Measurements from ENCODE around the gene IGSF21. TPM values are rescaled to one million over a fixed set of nuclear protein-coding genes. Genes with fewer than 3 reads are reported as not detected.

IGSF21 gene
- polyA plus RNA-seq, 1 of the 3 experiments (the other 2 are of a cell fraction), result not detected

DNA sequence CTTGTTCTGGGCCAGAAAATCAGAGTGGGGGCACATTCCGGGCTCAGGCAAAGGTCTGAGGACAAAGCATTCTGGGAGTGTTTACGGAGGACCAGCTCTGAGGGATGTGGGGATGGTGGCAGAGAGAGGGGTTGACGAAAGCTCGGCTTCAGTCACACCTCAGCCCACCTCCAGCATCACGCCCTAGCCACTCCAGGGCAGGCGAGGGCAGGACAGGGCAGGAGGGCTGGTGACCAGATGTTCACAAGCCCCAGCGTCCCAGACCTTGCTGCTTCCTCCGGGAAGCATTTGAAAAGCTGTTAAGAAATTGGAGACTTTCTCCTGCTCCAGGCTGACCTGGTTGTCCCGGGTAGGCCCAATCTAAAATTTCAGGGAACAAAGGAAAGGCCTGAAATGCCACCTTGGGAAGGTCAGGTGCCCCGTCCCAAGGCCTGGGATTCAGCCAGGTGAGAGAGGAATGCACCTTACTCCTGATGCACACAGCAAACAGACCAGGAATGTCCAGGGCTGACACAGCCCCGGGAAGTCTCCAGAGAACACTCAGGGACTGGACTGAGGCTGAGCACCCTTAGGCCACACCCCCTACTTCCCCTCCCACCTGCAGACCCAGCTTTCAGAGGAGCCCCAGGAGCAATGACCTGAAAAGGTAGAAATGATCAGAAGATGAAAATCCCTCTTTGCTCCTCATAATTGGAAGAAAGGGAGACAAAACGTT is 301.2 kb downstream of the IGSF21 start:
- H3F3A ChIP-seq (replicated peaks; ENCODE audit: insufficient read depth), result no peaks in the 10 kb centered on the region
- WGBS (ENCODE audit: low lambda C conversion rate), result 12% methylated on average over 10 of the region's 12 CpGs
- H4K20me1 ChIP-seq (ENCODE audit: insufficient read depth), result no peaks in the 10 kb centered on the region
- no peaks in the 10 kb centered on the region; a peak in 1 of 4 replicates for H3K4me1 ChIP-seq (ENCODE audit: control insufficient read depth in 1 of 2, insufficient read depth in 2 of 2, low read depth in 1 of 2, low read length in 1 of 2)
- H3K27ac ChIP-seq (ENCODE audit: low read depth in 2 of 2, low read length in 1 of 2), result no peak overlapping the region
- no peaks in the 10 kb centered on the region for H3K9me3 ChIP-seq
- ChIA-PET POLR2A (no interaction called here), CTCF (interaction anchor here (0.8 to 1.7 kb wide), 3 partner anchors 9 to 167 kb away, joined by 3 to 4 read pairs (median 3); no protein-coding TSS in a partner anchor)
- DNase-seq, result no peak
- H3K9me2 ChIP-seq, result no peaks in the 10 kb centered on the region
- no peaks in the 10 kb centered on the region for H3K27me3 ChIP-seq (ENCODE audit: insufficient read depth)
- no peaks in the 10 kb centered on the region for H3K79me2 ChIP-seq (ENCODE audit: insufficient read depth)
- H3K9ac ChIP-seq, result no peak overlapping the region
- H3K4me3 ChIP-seq (ENCODE audit: low read depth in 2 of 2, low read length in 1 of 2), result no peak overlapping the region
- no peak overlapping the region for H2AFZ ChIP-seq (ENCODE audit: low read depth)
- TF ChIP-seq GABPA (IDR thresholded peaks at IDR 0.05; ENCODE audit: low read depth), result no peak
- TF ChIP-seq SMC3 (IDR thresholded peaks at IDR 0.05; ENCODE audit: low read depth, low read length), result no peak
- TF ChIP-seq NRF1 (IDR thresholded peaks at IDR 0.05; ENCODE audit: low read depth, low read length), result no peak
- no peak for TF ChIP-seq JUND (IDR thresholded peaks at IDR 0.05)
- H3K36me3 ChIP-seq (replicated peaks in 1 of 2; ENCODE audit: control insufficient read depth in 1 of 2, insufficient read depth in 2 of 2, low read length in 1 of 2), result no peaks in the 10 kb centered on the region
- no peak overlapping the region for H3K4me2 ChIP-seq

DNA sequence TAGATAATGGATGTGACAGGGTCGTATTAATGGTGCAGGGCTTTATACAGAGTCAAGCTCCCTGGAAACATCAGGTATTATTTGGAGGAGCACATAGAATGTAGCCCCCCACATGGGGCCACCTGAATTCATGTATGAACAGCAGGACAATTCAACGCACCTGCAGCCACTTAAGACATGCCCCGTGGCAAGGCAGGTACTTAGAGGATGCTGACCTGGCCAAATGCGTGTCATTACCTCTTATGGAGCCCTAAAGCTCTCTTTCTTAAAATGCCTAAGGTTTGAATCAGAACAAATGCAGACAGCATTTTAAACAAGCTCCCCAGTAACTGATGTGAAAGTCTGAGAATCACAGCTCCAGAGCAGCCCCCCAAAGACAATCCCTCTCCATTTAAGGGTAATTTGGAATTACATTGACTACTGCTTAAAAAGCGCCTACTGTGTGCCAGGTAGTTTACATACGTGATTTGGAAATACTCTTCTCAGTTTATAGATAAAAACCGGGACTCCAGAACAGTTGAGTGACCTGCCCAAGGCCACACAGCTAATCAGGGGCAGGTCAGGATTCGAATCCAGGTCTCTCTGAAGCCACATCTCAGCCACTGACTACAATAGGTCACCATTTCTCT is 302.1 kb downstream of the IGSF21 start:
- no peaks in the 10 kb centered on the region for H3K9me3 ChIP-seq
- CTCF ChIA-PET, result interaction anchor here (0.9 kb wide), 1 partner anchor 166 kb away, joined by 3 read pairs; no protein-coding TSS in a partner anchor
- H3K4me3 ChIP-seq (ENCODE audit: low read depth in 2 of 2, low read length in 1 of 2), result no peak overlapping the region
- DNase-seq, result no peak
- WGBS (ENCODE audit: low lambda C conversion rate), result 20% methylated on average over 8 of the region's 8 CpGs
- H3K79me2 ChIP-seq (ENCODE audit: insufficient read depth), result no peaks in the 10 kb centered on the region
- H3F3A ChIP-seq (replicated peaks; ENCODE audit: insufficient read depth), result no peaks in the 10 kb centered on the region
- H4K20me1 ChIP-seq (ENCODE audit: insufficient read depth), result no peaks in the 10 kb centered on the region
- H3K4me2 ChIP-seq, result no peak overlapping the region
- TF ChIP-seq RCOR1 (IDR thresholded peaks at IDR 0.05; ENCODE audit: low read length), result no peak
- no peak for TF ChIP-seq FOSL2 (IDR thresholded peaks at IDR 0.05; ENCODE audit: borderline replicate concordance, low read depth)
- TF ChIP-seq EZH2phosphoT487 (IDR thresholded peaks at IDR 0.05; ENCODE audit: borderline replicate concordance, low read depth), result no peak
- TF ChIP-seq, protein P1, sequence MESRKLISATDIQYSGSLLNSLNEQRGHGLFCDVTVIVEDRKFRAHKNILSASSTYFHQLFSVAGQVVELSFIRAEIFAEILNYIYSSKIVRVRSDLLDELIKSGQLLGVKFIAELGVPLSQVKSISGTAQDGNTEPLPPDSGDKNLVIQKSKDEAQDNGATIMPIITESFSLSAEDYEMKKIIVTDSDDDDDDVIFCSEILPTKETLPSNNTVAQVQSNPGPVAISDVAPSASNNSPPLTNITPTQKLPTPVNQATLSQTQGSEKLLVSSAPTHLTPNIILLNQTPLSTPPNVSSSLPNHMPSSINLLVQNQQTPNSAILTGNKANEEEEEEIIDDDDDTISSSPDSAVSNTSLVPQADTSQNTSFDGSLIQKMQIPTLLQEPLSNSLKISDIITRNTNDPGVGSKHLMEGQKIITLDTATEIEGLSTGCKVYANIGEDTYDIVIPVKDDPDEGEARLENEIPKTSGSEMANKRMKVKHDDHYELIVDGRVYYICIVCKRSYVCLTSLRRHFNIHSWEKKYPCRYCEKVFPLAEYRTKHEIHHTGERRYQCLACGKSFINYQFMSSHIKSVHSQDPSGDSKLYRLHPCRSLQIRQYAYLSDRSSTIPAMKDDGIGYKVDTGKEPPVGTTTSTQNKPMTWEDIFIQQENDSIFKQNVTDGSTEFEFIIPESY (IDR thresholded peaks at IDR 0.05; ENCODE audit: borderline replicate concordance, low read depth), result no peak
- no peak for TF ChIP-seq GATA2 (CRISPR knock-in tag; IDR thresholded peaks at IDR 0.05)
- TF ChIP-seq SIN3A (IDR thresholded peaks at IDR 0.05; ENCODE audit: borderline replicate concordance, low read depth, low read length), result no peak
- TF ChIP-seq, protein P2, sequence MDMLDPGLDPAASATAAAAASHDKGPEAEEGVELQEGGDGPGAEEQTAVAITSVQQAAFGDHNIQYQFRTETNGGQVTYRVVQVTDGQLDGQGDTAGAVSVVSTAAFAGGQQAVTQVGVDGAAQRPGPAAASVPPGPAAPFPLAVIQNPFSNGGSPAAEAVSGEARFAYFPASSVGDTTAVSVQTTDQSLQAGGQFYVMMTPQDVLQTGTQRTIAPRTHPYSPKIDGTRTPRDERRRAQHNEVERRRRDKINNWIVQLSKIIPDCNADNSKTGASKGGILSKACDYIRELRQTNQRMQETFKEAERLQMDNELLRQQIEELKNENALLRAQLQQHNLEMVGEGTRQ (IDR thresholded peaks at IDR 0.05; ENCODE audit: borderline replicate concordance, low read depth, low read length), result no peak
- no peak for TF ChIP-seq ELF1 (IDR thresholded peaks at IDR 0.05)
- no peak for TF ChIP-seq TEAD4 (IDR thresholded peaks at IDR 0.05; ENCODE audit: borderline replicate concordance, insufficient read depth)
- no peak for TF ChIP-seq TAF1 (IDR thresholded peaks at IDR 0.05; ENCODE audit: borderline replicate concordance, low read depth, low read length)
- no peak for TF ChIP-seq RXRA (IDR thresholded peaks at IDR 0.05; ENCODE audit: borderline replicate concordance, low read depth)
- POLR2A ChIA-PET, result no interaction called here
- no peaks in the 10 kb centered on the region for H3K27me3 ChIP-seq (ENCODE audit: insufficient read depth)
- no peak overlapping the region for H3K9ac ChIP-seq
- H3K9me2 ChIP-seq, result no peaks in the 10 kb centered on the region
- H3K27ac ChIP-seq (ENCODE audit: low read depth in 2 of 2, low read length in 1 of 2), result no peak overlapping the region
- H3K36me3 ChIP-seq (replicated peaks in 1 of 2; ENCODE audit: control insufficient read depth in 1 of 2, insufficient read depth in 2 of 2, low read length in 1 of 2), result no peaks in the 10 kb centered on the region
- H2AFZ ChIP-seq (ENCODE audit: low read depth), result no peak overlapping the region
- H3K4me1 ChIP-seq (ENCODE audit: control insufficient read depth in 1 of 2, insufficient read depth in 2 of 2, low read depth in 1 of 2, low read length in 1 of 2), result no peaks in the 10 kb centered on the region; a peak in 1 of 4 replicates
